HEK293 (cell line): ENCODE results near the gene OTUB2.

Experiments used
- SETDB1 ChIP-seq: IDR thresholded peaks from one replicate; pipeline ENCODE4 v1.6.1; 2017; ENCODE audit warnings: mild to moderate bottlenecking, low read length, moderate library complexity, mixed read lengths; ENCODE audit not compliant: insufficient read length
- ZNF48 ChIP-seq: fragments of 450-650 bp; formaldehyde crosslinking; IDR thresholded peaks from 2 replicates; pipeline ENCODE4 v1.5.1; 2016; ENCODE audit warnings: missing biosample characterization, missing genetic modification characterization
- ZNF558 ChIP-seq: fragments of 450-650 bp; formaldehyde crosslinking; IDR thresholded peaks from 2 replicates; pipeline ENCODE4 v1.5.1; 2016; ENCODE audit warnings: missing biosample characterization, missing genetic modification characterization
- ZXDB ChIP-seq: fragments of 450-650 bp; formaldehyde crosslinking; IDR thresholded peaks from 2 replicates; pipeline ENCODE4 v1.5.1; 2016; ENCODE audit warnings: missing biosample characterization, missing genetic modification characterization
- TF ChIP-seq, protein P1 (sequence below): fragments of 450-650 bp; formaldehyde crosslinking; IDR thresholded peaks from 2 replicates; pipeline ENCODE4 v1.5.1; 2016; ENCODE audit warnings: missing biosample characterization, missing genetic modification characterization
- TF ChIP-seq, protein P2 (sequence below): fragments of 450-650 bp; formaldehyde crosslinking; IDR thresholded peaks from 2 replicates; pipeline ENCODE4 v1.5.1; 2016; ENCODE audit warnings: missing biosample characterization, missing genetic modification characterization
- TF ChIP-seq, protein P3 (sequence below): fragments of 450-650 bp; formaldehyde crosslinking; conservative IDR thresholded peaks from 2 replicates; pipeline ENCODE4 v1.5.1; 2016; ENCODE audit warnings: low read depth, missing biosample characterization, missing genetic modification characterization

DNA sequence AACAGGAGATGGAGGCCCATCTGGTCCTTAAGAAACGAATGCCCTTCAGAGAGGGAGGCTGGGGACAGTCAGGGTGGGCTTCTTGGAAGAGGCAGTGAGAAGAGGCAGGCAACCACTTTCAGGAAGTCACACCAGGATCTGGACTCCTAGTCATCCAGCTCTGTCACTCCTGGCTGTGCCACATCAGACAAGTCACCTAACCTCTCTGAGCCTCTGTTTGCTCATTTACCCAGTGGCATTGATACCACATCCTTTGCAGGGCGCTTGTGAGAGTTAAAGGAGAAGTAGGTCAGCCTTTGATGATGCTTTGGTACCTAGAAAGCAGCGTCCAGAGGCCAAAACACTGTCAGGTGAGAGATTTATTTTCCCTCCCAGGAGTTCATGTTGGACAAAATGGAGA, 17.9 kb upstream of the OTUB2 start:
- TF ChIP-seq ZXDB (tag by site-specific recombination) (no peak), ZNF48 (tag by site-specific recombination) (no peak), ZNF558 (tag by site-specific recombination) (no peak), SETDB1 (no peak)
- TF ChIP-seq, protein P1, sequence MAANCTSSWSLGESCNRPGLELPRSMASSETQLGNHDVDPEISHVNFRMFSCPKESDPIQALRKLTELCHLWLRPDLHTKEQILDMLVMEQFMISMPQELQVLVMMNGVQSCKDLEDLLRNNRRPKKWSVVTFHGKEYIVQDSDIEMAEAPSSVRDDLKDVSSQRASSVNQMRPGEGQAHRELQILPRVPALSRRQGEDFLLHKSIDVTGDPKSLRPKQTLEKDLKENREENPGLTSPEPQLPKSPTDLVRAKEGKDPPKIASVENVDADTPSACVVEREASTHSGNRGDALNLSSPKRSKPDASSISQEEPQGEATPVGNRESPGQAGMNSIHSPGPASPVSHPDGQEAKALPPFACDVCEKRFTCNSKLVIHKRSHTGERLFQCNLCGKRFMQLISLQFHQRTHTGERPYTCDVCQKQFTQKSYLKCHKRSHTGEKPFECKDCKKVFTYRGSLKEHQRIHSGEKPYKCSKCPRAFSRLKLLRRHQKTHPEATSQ (tag by site-specific recombination), result no peak
- TF ChIP-seq, protein P2, sequence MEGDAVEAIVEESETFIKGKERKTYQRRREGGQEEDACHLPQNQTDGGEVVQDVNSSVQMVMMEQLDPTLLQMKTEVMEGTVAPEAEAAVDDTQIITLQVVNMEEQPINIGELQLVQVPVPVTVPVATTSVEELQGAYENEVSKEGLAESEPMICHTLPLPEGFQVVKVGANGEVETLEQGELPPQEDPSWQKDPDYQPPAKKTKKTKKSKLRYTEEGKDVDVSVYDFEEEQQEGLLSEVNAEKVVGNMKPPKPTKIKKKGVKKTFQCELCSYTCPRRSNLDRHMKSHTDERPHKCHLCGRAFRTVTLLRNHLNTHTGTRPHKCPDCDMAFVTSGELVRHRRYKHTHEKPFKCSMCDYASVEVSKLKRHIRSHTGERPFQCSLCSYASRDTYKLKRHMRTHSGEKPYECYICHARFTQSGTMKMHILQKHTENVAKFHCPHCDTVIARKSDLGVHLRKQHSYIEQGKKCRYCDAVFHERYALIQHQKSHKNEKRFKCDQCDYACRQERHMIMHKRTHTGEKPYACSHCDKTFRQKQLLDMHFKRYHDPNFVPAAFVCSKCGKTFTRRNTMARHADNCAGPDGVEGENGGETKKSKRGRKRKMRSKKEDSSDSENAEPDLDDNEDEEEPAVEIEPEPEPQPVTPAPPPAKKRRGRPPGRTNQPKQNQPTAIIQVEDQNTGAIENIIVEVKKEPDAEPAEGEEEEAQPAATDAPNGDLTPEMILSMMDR (tag by site-specific recombination), result no peak
- TF ChIP-seq, protein P3, sequence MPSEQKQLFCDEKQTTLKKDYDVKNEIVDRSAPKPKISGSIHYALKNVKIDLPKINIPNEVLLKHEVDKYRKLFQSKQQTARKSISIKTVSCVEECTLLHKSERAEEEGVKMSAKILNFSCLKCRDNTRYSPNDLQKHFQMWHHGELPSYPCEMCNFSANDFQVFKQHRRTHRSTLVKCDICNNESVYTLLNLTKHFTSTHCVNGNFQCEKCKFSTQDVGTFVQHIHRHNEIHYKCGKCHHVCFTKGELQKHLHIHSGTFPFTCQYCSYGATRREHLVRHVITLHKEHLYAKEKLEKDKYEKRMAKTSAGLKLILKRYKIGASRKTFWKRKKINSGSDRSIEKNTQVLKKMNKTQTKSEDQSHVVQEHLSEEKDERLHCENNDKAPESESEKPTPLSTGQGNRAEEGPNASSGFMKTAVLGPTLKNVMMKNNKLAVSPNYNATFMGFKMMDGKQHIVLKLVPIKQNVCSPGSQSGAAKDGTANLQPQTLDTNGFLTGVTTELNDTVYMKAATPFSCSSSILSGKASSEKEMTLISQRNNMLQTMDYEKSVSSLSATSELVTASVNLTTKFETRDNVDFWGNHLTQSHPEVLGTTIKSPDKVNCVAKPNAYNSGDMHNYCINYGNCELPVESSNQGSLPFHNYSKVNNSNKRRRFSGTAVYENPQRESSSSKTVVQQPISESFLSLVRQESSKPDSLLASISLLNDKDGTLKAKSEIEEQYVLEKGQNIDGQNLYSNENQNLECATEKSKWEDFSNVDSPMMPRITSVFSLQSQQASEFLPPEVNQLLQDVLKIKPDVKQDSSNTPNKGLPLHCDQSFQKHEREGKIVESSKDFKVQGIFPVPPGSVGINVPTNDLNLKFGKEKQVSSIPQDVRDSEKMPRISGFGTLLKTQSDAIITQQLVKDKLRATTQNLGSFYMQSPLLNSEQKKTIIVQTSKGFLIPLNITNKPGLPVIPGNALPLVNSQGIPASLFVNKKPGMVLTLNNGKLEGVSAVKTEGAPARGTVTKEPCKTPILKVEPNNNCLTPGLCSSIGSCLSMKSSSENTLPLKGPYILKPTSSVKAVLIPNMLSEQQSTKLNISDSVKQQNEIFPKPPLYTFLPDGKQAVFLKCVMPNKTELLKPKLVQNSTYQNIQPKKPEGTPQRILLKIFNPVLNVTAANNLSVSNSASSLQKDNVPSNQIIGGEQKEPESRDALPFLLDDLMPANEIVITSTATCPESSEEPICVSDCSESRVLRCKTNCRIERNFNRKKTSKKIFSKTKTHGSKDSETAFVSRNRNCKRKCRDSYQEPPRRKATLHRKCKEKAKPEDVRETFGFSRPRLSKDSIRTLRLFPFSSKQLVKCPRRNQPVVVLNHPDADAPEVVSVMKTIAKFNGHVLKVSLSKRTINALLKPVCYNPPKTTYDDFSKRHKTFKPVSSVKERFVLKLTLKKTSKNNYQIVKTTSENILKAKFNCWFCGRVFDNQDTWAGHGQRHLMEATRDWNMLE (tag by site-specific recombination), result no peak
